ENCODE data around the gene E2F2. TPM values are rescaled to one million over a fixed set of nuclear protein-coding genes. Genes with fewer than 3 reads are reported as not detected.

The E2F2 gene, protein sequence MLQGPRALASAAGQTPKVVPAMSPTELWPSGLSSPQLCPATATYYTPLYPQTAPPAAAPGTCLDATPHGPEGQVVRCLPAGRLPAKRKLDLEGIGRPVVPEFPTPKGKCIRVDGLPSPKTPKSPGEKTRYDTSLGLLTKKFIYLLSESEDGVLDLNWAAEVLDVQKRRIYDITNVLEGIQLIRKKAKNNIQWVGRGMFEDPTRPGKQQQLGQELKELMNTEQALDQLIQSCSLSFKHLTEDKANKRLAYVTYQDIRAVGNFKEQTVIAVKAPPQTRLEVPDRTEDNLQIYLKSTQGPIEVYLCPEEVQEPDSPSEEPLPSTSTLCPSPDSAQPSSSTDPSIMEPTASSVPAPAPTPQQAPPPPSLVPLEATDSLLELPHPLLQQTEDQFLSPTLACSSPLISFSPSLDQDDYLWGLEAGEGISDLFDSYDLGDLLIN
- total RNA-seq: 1.1 TPM
- long read RNA-seq, partial matches to known transcripts: 0 of 1 reads
- long read RNA-seq, other reads (novel, unspliced or antisense): 1 of 1 reads

DNA sequence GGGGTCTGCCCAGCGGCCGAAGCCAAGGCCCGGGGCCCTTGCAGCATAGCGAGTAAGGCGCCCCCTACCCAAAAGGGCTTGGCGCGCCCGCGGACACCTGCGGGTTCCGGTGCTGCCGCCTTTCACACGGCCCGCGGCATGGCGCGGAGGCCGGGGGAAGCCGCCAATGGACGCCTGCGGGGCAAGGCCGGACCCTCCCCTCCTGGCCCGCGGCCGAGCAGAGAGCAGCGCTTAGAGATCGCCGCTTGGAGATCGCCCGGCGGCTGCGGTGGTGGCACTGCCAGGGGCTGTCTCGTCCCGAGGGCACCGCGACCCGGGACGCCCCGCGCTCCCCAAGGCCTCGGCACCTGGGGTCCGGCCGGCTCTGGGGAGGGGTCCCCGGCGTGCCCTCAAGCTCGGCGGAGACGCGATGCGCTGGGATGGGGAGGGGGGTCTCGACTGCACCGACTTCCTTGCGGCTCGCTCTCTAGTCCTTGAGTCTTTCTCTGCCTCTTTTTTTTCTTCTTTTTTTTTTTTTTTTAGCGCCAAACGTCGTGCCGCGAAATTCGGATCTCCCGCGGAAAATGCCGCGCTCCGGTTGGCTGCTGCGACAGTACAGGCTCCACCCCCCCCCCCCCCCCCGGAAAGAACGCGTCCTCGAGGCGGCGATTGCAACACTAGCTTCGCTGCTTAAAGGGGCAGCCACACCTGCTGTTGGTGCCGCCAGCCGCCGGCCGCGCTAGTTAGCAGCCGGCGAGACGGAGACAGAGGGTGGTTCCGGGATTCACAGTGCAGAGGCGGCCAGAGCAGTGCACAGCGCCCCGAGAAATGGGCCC, at the start of gene E2F2:
TSS of gene E2F2 (minus strand) at position 487 of the 815 bp plus-strand sequence. CDS start at position 47, 440 bp downstream.
- H3K36me3 ChIP-seq: no peaks in the 10 kb centered on the region
- H3K9me3 ChIP-seq: no peaks in the 10 kb centered on the region
- TF ChIP-seq, protein P1, sequence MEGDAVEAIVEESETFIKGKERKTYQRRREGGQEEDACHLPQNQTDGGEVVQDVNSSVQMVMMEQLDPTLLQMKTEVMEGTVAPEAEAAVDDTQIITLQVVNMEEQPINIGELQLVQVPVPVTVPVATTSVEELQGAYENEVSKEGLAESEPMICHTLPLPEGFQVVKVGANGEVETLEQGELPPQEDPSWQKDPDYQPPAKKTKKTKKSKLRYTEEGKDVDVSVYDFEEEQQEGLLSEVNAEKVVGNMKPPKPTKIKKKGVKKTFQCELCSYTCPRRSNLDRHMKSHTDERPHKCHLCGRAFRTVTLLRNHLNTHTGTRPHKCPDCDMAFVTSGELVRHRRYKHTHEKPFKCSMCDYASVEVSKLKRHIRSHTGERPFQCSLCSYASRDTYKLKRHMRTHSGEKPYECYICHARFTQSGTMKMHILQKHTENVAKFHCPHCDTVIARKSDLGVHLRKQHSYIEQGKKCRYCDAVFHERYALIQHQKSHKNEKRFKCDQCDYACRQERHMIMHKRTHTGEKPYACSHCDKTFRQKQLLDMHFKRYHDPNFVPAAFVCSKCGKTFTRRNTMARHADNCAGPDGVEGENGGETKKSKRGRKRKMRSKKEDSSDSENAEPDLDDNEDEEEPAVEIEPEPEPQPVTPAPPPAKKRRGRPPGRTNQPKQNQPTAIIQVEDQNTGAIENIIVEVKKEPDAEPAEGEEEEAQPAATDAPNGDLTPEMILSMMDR (IDR thresholded peaks at IDR 0.05): peak; percentile 31
- peak within 1 kb of the TSS; percentile 68 for H3K27ac ChIP-seq
- peak; percentile 80 to 81 for ATAC-seq
- intact Hi-C loops (cut with DNase I): no loop called here
- peaks cover 65% of the 10 kb centered on the region for H3K4me1 ChIP-seq
- peak; percentile 90 for DNase-seq
- peak within 1 kb of the TSS; percentile 58 for H3K4me3 ChIP-seq
- no peaks in the 10 kb centered on the region for H3K27me3 ChIP-seq (ENCODE audit: low read depth)

DNA sequence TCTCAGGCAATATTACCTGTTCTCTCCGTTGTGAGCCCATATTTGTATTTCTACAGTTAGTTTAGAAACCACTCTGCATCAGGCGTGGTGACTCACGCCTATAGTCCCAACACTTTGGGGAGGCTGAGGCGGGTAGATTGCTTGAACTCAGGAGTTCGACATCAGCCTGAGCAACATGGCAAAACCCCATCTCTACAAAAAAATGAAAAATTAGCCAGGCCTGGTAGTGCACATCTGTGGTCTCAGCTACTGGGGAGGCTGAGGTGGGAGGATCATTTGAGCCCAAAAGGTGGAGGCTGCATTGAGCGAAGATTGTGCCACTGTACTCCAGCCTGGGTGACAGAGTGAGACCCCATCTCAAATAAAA, 47.9 kb upstream of the E2F2 start:
- H3K36me3 ChIP-seq: no peaks in the 10 kb centered on the region
- H3K27ac ChIP-seq: peak overlapping the region; percentile 33
- no peak for DNase-seq
- no peak overlapping the region for H3K4me3 ChIP-seq
- H3K27me3 ChIP-seq (ENCODE audit: low read depth): no peaks in the 10 kb centered on the region
- no peaks in the 10 kb centered on the region for H3K9me3 ChIP-seq
- intact Hi-C loops (cut with DNase I): no loop called here
- no peak for ATAC-seq
- peaks cover 38% of the 10 kb centered on the region for H3K4me1 ChIP-seq
- TF ChIP-seq, protein P1 (IDR thresholded peaks at IDR 0.05): no peak

DNA sequence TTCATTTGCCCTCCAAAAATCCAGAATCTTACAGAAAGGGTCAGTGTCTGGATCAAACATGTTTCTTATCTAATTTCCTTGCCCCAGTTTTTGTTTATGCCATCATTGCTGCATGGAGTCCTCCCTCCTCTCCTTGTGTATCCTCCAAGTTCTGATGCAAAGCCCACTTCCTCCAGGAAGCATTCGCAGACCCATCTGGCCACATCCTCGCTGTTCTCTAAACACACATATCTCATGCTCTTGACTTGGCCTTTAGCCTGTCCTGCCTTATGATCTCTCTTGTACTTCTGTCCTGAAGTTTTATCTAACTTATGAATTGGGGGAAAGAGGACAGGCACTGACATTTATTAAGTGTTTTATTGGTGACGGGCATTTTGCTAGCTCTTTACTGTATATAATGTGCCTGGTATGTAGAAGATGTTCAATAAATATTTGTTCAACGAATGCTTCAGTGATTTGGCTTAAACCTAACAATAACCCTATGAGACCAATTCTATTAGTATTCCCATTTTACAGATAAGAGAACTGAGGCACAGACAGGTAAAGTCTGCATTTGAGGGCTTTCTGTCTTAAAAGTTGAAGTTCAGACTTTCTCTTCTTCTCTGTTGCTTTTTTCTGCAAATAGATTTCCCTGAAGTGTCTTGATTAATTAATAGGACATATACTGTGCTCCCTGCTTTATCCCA, 47.4 kb upstream of the E2F2 start:
- TF ChIP-seq, protein P1 (IDR thresholded peaks at IDR 0.05): no peak
- H3K27ac ChIP-seq: peak overlapping the region; percentile 72
- H3K4me1 ChIP-seq: peaks cover 38% of the 10 kb centered on the region
- H3K27me3 ChIP-seq (ENCODE audit: low read depth): no peaks in the 10 kb centered on the region
- H3K9me3 ChIP-seq: no peaks in the 10 kb centered on the region
- H3K36me3 ChIP-seq: no peaks in the 10 kb centered on the region
- DNase-seq (no peak), ATAC-seq (no peak)
- no peak overlapping the region for H3K4me3 ChIP-seq
- intact Hi-C loops (cut with DNase I): no loop called here

DNA sequence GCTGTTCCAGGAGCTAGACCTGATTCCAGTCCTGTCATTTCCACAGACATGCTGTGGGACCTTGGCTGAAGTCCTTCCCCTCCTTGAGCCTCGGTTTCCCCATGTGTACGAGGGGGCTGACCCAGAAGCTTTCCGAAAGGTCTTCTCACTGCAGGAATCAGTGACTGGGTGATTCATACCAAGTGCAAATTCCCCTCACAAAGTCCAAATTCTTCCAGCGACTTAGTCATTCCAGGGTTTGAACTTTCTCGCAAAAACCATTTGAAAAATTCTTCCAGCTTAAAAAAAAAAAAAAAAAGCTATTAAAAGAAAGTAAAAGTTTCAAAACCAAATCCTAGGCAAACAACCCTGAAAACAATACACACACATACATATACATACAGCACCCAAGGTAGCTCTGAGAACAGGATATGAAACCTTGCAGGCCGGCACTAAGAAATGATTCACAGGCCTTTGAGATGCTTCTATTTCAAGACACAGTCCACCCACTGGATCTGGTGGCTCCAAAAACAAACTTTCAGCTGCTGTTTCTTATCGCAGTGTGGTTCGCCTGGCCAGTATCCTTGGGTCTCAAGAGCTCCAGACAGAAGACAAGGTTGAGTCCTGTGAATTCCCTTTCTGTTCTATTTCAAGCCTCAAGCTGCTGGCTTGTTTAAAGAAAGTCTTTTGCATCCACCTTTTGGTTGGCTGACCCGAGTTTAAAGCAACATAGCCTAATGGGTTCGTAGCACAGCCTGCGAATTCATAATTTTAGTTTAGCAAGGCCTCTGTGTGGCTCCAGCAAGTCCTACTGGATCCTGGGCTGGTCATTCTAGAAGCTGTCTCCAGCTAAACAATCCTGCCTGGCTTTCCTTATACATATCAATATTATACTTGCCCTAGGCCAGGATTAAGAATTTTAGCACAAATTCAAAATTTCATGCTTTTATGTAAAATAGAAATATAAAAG, 46.3 kb upstream of the E2F2 start:
- TF ChIP-seq, protein P1 (IDR thresholded peaks at IDR 0.05): no peak
- DNase-seq (no peak), ATAC-seq (peak; percentile 50 to 54)

More for the DNA sequence above, 46.3 kb upstream of the E2F2 start:
- Histone ChIP-seq H3K36me3 (no peaks in the 10 kb centered on the region), H3K9me3 (no peaks in the 10 kb centered on the region), H3K4me3 (no peak overlapping the region), H3K4me1 (peaks cover 38% of the 10 kb centered on the region), H3K27ac (peak overlapping the region; percentile 72), H3K27me3 (ENCODE audit: low read depth) (no peaks in the 10 kb centered on the region)
- intact Hi-C loops (cut with DNase I): no loop called here
